ENCODE results near the gene RGL3. TPM values are rescaled to one million over a fixed set of nuclear protein-coding genes. Genes with fewer than 3 reads are reported as not detected.
A peak's percentile ranks its signal among the peaks of the same experiment; 100 is the strongest.
"Not testable (repeated sequence)": the region's sequence is repeated elsewhere in the genome, so short reads cannot be mapped to it uniquely, and the experiment has no call there.

Gene RGL3
- total RNA-seq, 1 experiment from 2014 or later, result 7.3 TPM

DNA sequence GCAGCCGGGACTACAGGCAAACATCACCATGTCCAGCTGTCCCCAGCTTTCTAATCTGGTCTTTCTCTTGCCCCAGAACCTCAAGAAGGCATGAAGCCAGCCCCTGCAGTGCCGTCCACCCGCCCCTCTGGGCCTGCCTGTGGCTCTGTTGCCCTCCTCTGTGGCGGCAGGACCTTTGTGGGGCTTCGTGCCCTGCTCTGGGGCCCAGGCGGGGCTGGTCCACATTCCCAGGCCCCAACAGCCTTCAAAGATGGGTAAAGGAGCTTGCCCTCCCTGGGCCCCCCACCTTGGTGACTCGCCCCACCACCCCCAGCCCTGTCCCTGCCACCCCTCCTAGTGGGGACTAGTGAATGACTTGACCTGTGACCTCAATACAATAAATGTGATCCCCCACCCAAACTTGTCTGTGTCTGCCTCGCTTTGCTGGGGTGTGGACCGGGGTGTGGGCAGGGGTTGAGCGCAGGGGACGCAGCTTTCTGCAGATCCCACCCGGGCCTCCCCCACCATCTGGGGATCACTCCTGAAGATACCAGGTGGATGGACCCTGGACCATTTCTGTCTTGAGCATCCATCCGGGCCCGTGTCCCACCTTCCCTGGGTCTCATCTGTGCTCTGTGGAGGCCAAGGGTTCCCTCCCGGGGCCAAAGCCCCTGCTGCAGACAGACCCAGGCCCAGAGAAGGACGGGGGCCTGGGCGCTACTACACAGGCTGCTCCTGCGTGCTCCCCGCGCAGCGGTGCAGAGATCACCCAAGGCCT lies 31.6 kb upstream of the RGL3 start:
- DNase-seq (ENCODE audit: extremely low read depth, low read depth), result no peak

DNA sequence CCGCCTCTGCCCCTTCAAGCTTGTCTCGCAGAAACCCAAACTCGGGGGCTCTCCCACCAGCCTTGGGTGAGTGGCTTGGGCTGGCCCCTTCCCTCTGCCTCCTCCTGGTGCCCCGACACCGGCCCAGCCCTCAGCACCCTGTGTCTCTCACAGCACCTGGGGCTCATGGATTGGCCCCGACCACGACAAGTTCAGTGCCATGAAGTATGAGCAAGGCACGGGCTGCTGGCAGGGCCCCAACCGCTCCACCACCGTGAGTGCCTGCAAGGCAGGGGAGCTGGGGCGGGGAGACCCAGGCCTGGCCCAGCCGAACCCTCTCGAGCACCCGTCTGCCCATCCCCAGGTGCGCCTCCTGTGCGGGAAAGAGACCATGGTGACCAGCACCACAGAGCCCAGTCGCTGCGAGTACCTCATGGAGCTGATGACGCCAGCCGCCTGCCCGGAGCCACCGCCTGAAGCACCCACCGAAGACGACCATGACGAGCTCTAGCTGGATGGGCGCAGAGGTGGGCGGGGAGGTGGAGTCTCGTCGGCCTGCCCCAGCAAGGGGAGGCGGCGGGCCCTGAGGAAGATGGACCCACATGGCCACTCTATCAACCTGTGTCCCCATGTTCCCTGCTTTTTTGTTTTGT lies 29.9 kb upstream of the RGL3 start:
- DNase-seq (ENCODE audit: extremely low read depth, low read depth), result no peak

DNA sequence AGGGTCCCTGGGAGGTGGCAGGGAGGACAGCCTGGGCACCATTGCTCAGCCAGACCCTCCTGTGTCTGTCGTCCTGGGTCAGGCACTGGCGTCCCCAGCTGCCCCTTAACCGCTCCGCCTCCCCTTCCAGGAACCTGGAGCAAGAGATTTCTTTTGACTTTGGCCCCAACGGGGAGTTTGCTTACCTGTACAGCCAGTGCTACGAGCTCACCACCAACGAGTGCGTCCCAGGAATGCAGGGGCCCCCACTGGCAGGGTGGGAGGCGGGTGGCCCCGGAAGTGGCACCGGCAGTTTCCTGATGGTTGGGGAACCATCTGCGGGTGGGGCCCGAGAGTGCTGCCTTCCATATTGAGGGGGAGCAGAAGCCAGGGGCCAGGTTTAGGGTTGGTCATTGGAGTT lies 29.3 kb upstream of the RGL3 start:
- DNase-seq (ENCODE audit: extremely low read depth, low read depth), result no peak

DNA sequence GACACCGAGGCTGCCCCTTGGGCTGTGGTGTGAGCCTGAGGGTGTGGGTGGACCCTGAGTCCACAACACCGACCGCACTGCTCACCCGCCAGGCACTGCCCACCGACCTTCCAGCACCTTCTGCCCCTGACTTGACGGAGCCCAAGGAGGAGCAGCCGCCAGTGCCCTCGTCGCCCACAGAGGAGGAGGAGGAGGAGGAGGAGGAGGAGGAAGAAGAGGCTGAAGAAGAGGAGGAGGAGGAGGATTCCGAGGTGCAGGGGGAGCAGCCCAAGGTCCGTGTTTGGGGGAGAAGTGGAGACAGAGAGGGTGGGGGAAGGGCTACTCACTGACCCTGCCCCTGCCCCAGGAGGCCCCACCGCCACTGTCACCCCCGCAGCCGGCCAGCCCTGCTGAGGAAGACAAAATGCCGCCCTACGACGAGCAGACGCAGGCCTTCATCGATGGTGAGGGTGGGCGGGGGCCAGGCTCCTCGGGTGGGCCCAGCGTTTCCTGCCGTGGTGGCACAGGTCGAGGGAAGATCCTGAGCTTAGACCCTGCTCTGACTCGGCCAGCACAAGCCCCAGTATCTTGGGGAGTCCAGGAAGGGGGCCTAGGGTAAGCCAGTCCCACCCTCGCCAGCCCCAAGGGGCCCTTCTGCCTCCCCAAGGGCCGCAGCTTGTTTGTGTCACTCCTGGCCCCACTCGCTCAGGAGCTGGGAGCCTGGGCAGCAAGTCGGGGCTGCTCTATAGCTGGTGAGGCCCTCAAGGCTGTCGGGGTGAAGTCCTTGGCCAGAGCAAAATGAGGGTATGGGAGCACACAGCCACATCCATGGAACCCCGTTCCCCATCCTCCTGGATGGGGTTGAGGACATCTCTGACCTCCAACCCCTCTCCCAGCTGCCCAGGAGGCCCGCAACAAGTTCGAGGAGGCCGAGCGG lies 28.5 kb upstream of the RGL3 start:
- DNase-seq (ENCODE audit: extremely low read depth, low read depth), result no peak

DNA sequence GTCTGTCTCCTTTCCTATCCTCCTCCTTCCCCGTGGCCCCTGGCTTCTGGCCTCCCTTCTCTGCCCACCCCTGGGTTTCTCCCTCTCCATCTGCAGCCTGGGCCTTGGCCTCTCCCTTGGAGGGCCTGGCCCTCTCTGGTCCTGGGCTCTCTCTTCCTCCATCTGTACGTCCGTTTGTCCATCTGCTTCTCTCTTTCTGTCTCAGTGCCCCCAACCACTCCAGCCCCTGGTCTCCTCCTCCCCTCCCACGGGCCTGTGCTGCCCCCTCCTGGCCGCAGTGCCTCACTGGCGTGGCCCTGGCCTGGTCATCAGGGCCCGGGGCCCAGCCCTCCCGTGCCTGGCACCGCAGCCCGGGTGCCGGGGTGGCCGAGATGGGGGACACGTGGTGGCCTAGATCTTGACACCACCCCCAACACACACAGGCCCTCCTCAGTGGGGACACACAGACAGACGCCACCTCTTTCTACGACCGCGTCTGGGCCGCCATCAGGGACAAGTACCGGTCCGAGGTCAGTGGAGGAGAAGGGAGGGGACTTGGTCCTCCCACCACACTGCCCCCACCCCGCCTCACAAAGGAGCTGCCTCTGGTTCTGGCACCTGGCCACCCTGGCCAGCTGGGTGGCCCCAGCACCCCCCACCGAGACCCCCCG lies 27.7 kb upstream of the RGL3 start:
- peak; percentile 31 for DNase-seq (ENCODE audit: extremely low read depth, low read depth)

DNA sequence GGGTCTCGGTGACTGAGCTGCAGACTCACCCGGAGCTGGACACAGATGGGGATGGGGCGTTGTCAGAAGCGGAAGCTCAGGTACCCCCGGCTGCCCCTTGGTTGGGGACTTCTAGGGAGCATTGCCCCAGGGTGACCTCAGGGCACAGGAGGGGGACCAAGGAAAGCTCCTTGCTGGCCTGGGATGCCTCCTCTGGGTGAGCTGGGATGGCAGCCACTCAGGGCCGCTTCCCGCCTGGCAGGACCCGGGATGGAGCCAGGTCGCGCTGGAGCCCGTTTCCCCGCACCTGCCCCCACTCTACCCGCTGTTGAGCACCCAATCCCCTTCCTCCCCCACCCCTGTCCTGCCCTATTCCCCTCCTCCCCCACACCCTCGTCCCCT lies 27.1 kb upstream of the RGL3 start:
- no peak for DNase-seq (ENCODE audit: extremely low read depth, low read depth)

DNA sequence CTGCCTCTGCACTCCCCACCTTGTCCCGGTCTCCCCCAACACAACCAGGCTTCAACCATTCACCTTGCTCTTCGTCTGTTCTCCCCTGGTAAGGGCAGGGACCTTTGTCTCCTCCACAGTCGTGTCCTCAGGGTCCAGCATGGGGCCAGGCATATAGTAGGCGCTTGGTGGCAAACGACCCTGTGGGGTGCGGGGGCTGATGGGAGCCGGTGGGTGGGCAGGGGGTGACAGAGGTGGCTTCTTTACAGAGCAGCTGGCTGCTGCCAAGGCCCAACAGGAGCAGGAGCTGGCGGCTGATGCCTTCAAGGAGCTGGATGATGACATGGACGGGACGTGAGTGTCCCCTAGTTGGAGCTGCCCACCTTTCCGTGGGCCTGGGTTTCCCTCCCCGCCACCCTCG lies 26.0 kb upstream of the RGL3 start:
- no peak for DNase-seq (ENCODE audit: extremely low read depth, low read depth)

DNA sequence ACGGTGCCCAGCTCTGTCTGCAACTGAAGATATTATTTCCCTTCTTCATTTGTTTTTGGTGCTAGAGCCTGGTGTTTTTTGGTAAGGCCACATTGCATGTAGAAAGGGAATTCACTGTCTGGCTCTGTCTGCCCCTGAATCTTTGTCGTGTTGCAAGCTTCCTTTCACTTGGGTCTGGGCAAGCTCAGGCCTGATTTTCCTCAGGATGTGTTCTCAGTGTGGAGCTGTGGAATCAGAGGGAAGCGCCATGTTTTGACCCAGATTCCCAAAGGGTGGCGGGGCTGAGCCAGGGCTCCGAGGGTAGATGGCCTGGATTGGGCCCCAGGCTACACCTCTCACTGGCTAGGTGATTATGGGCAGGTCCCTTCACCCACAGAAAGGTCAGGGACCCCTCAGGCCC lies 24.9 kb upstream of the RGL3 start:
- DNase-seq (ENCODE audit: extremely low read depth, low read depth), result no peak

DNA sequence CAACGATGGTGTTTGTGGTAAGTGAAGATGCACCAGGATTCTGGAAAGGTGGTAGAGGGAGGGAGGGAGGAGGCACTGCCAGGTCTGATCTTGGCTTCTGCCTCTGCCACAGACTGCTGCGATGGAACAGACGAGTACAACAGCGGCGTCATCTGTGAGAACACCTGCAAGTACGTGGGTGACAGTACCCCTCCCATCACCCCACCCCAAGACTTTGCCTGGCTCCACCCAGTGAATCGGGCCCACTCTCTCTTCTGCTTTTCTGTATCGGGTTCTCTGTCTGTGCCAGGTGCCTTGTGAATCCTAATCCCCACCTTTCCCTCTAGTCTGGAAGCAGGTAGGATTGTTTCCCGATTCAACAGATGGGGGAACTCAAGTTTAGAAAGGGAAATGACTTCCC lies 18.8 kb upstream of the RGL3 start:
- DNase-seq (ENCODE audit: extremely low read depth, low read depth), result no peak

DNA sequence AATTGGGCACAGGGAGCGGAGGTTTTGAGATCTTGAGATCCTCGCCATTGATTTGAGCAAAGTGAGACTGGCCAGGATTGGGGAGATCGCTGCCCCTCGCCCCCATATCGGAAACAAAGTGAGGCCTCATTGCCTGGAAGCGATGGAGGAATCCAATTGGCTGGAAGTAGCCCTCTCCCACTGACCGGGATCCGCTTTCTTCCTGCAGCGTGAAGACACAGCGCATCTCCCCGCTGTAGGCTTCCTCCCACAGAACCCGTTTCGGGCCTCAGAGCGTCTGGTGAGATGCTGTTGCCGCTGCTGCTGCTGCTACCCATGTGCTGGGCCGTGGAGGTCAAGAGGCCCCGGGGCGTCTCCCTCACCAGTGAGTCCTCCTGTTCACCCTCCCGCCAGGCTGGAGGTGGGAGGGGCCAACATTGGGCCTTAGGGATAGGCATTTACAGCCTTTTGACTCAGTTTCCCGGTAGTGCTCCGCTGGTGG lies 16.8 kb upstream of the RGL3 start:
- DNase-seq (ENCODE audit: extremely low read depth, low read depth), result no peak

DNA sequence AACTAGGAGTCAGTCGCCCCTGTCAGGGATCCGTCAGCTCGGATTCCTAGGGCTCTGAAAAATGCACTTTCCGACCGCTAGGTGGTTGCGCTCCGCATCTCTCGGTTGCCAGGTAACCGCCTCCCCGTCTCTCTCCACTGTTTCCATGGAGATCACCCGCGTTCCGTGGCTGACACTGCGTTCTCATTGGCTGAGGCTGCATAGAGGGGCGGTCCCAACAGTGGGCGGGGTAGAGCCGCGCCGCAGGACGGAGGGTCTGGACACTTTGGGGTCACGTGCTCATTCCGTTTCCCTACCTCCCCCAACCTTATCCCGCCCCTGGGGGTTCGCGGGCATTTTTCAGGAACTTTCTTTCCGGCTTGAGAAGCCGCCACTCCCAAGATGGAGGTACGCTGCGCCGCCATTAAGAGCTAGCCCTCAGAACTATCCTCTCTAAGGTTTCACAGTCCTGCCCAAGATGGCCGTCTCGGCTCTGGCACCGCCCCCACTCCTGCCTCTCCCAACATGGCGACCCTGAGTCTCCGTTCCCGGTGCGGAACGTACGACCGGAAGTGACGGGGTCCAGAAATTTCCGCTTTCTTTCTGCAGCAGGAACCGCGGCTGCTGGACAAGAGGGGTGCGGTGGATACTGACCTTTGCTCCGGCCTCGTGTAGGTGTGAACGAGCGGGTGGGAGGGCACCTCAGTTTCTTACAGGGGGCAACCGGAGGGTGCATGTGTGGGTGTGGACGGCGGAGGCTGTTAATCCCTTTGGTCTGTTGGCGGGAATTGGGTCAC lies 16.1 kb upstream of the RGL3 start, which contains the start of the genes ODAD3 and PRKCSH:
TSS of gene ODAD3 (minus strand) at position 65 of the 776 bp plus-strand sequence. CDS start 105 bp downstream, outside the sequence.
TSS of gene PRKCSH (plus strand) at position 579 of the 776 bp plus-strand sequence. CDS start 483 bp downstream, outside the sequence.
- peak; percentile 98 for DNase-seq (ENCODE audit: extremely low read depth, low read depth)

DNA sequence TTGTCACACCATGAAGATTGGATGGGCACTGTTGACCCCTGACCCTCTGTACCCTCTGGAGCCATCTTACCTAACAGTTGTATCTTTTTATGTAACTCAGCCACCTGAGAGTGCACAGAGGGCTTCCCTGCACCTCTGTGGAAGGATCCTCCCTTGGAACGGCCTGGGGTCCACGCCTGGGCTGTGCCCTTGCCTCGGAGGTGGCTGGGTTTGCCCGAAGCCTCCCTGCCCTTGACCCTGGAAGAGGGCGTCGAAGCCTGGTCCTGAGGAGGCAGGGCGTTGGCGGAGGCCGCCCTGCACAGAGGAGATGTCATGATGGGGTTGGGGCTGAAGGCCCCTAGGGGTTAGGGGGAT lies 15.6 kb upstream of the RGL3 start:
- DNase-seq (ENCODE audit: extremely low read depth, low read depth), result no peak

DNA sequence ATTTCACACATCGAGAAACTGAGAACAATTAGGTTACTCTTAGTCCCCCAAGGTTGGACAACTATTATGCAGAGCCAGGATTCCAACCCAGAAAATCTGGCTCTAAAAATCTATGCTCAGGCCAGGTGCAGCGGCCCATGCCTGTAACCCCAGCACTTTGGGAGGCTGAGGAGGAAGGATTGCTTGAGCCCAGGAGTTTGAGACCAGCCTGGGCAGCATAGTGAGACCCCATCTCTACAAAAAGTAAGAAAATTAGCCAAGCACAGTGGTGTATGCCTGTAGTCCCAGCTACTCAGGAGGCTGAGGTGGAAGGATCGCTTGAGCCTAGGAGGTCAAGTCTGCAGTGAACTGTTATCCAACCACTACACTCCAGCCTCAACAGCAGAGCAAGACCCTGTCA lies 14.4 kb upstream of the RGL3 start:
- not testable (repeated sequence) for DNase-seq (ENCODE audit: extremely low read depth, low read depth)

DNA sequence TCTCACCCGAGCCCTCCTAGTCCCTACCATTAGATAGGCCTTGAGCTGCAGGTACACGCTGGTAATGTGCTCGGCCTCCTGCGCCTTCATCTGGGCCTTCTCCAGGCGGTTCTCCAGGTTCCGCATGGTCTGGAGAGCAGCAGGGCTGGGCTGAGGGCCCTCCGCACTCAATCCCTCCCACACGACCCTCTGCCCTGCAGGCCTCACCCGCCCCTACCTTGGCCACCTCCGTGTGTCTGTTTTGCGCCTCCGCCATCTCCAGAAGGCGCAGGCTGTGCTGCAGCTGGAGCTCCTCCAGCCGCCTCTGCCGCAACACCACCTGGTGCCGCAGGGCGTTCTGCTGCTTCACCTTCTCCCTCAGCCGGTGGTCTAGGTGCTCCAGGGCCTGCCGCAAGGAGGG lies 7.5 kb upstream of the RGL3 start:
- no peak for DNase-seq (ENCODE audit: extremely low read depth, low read depth)

DNA sequence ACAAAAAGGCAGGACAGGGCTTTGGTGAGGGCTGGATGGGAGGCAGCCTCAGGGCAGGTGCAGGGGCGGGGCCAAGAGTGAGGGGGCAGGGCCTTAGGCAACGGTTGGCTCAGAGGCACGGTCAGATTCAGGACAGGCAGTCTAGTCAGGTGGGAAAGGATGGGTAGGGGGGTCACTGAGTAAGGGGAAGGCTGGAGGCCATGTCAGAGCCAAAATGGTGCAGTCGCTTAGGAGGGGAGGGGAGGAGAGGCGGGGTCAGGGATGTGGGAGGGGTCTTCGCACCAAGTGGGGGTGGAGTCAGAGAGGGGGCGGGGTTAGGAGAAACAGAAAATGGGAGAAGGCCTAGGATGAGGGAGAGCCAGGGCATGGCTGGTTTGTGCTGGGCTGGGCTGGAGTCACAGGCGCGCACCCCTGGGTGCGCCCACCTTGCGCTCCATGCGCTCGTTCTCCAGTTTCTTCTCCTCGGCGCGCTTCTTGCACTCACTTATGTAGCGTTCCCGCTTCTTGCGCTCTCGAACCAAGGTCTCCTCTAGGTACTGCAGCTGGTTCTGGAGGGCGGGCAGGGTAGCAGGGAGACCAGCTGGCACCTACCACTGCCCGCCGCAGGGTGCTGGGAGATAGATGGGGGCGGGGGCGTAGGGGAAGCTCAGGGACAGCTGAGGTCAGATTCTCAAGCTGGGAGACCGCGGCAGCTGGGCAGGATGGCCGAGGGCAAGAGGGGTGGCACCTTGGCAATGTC lies 6.8 kb upstream of the RGL3 start:
- no peak for DNase-seq (ENCODE audit: extremely low read depth, low read depth)

DNA sequence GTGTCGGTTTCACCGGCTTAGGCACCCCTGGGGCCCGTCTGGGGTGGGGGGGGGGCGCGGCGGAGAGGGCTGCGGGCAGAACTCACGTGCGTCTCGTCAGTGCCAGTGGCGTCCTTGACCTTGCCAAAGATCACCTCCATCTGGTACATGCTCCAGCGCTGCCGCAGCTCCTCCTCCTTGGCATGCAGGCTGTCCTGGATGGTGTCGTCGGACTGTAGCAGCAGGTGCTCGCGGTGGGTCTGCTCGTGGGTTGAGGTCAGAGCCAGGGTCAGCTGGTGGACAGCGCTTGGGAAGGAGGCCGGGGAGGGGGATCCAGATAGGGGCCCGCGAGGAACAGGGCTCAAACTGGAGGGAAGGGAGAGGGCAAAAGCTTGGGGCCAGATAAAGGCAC lies 4.7 kb upstream of the RGL3 start:
- no peak for DNase-seq (ENCODE audit: extremely low read depth, low read depth)

DNA sequence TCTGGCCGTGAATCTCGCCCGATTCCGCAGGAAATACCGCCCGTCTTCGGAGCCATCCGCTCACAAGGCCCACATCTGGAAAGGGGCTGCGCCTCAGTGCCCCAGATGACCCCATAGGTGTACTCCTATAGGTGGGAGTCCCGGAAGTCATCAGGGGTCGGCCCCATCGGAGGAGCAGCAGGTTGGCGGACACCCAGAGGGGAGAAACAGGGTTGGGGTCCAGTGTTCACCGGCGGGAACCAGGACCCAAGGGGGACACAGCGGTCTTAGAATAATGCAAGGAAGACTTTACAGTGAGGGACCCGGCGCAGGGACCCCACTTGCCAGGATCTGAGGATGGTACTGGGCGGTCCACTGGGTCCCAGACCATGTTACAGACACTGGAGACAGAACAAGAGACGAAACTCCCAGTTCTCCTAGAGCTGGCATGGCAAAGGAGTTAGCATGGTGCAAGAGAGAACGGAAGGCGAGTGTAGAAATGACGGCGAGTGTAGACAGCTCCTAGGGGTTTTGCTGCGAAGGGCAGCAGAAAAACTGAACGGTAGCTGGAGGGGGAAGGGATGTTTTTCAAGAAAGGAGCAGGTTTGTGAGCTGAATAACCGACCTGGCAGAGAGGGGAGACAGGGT lies 4.2 kb upstream of the RGL3 start:
- no peak for DNase-seq (ENCODE audit: extremely low read depth, low read depth)

DNA sequence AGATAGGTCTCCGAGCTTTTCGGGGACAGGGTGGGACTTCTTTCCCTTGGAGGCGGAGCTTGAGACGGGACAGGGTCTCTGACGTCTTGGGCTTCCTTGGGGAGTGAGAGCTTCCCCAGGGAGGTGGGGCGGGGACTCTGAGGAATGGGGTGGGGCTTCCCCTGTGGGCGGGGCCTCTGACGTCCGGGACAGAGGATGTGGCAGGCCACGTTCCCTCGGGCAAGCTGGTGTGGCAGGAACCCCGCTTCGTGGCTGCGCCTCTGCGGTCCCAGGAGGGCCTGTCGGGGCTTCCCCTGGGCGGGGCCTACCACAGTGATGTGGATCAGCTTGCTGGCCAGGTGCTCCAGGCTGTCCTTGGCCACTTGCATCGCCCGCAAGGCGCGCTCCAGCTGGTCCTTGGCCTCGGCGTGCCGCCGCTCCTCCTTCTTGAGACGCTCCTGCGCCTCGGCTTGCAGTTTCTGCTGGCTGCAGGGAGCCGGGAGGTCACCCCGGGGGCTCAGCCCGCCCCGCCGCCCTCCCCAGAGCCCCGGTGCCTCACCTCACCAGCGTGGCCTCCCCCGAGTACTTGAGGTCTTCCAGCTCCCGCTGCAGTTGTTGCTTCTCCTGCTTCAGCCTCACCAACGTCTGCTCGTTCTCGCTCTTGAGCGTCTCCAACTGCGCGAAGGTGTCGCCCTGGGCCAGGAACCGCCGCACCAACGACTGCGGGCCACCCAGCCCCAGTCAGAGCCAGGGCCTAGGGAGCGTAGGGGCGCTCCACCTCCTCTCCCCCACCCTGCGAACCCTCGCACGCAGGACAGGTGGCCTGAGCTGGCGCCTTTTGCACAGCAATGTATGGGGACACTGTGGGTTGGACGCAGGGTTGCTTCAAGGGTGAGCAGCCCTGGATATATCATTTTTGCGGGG lies 3.3 kb upstream of the RGL3 start:
- peak; percentile 69 for DNase-seq (ENCODE audit: extremely low read depth, low read depth)

Measured in NCI-H460 (cell line).